Central memory CD8-positive, alpha-beta T cell (primary cell): ENCODE results near the gene MAGEF1.
A peak's percentile ranks its signal among the peaks of the same experiment; 100 is the strongest.

Experiments
- ATAC-seq: fragments of 150-1000 bp; cut with Tn5 transposase; replicated peaks from 2 replicates; pipeline ENCODE4 v1.10.0; 2022; ENCODE audit warnings: mild to moderate bottlenecking, moderate FRiP score, moderate number of reproducible peaks; ENCODE audit not compliant: poor library complexity, severe bottlenecking; ENCODE audit errors: extremely low read depth
- DNase-seq, 2 donors: peaks; one replicate each; pipeline ENCODE4 v3.0.0; 2021; ENCODE audit warnings: low spot score in 2 of 2
- H3K27ac Mint-ChIP-seq: one replicate; pipeline ENCODE4 v1.8.0; 2022; ENCODE audit warnings: low read depth, mild to moderate bottlenecking, moderate library complexity, mixed read lengths
- H3K27me3 Mint-ChIP-seq: one replicate; pipeline ENCODE4 v1.8.0; 2022; ENCODE audit warnings: mixed read lengths
- H3K36me3 Mint-ChIP-seq: one replicate; pipeline ENCODE4 v1.8.0; 2022; ENCODE audit warnings: mild to moderate bottlenecking, moderate library complexity, mixed read lengths; ENCODE audit not compliant: insufficient read depth
- H3K4me1 Mint-ChIP-seq: one replicate; pipeline ENCODE4 v1.8.0; 2022; ENCODE audit warnings: mixed read lengths
- H3K4me3 Mint-ChIP-seq: one replicate; pipeline ENCODE4 v1.8.0; 2022; ENCODE audit warnings: mild to moderate bottlenecking, moderate library complexity, mixed read lengths
- H3K9me3 Mint-ChIP-seq: one replicate; pipeline ENCODE4 v1.8.0; 2022; ENCODE audit warnings: mixed read lengths

The MAGEF1 gene

GRCh38 chr3:184711493-184712247 lies at the start of gene MAGEF1:
MAGEF1 (minus strand) TSS chr3:184712064; CDS start chr3:184711821, 243 bp downstream.
- ATAC-seq (peak; percentile 74), DNase-seq (peak; percentile 24 to 30)
- H3K9me3 Mint-ChIP-seq, result no peaks in the 10 kb centered on the region
- peak within 1 kb of the TSS; percentile 86 for H3K27ac Mint-ChIP-seq
- peaks cover 7% of the 10 kb centered on the region for H3K36me3 Mint-ChIP-seq
- peaks cover 29% of the 10 kb centered on the region for H3K4me1 Mint-ChIP-seq
- H3K4me3 Mint-ChIP-seq, result peak within 1 kb of the TSS; percentile 73
- H3K27me3 Mint-ChIP-seq, result no peaks in the 10 kb centered on the region

GRCh38 chr3:184761075-184761841 lies 49.4 kb upstream of the MAGEF1 start:
- Mint-ChIP-seq H3K27me3 (peaks cover 48% of the 10 kb centered on the region), H3K27ac (no peak overlapping the region), H3K9me3 (no peaks in the 10 kb centered on the region), H3K4me3 (no peak overlapping the region), H3K4me1 (peaks cover 6% of the 10 kb centered on the region), H3K36me3 (peaks cover 2% of the 10 kb centered on the region)
- no peak for ATAC-seq
- no peak for DNase-seq

- DNase-seq, result no peak
- Mint-ChIP-seq H3K36me3 (peaks cover 2% of the 10 kb centered on the region), H3K27me3 (peaks cover 41% of the 10 kb centered on the region), H3K4me1 (peaks cover 6% of the 10 kb centered on the region), H3K9me3 (no peaks in the 10 kb centered on the region), H3K27ac (no peak overlapping the region), H3K4me3 (no peak overlapping the region)
- ATAC-seq, result no peak
Measured at GRCh38 chr3:184760337-184761074, 48.6 kb upstream of the MAGEF1 start.

- no peak for ATAC-seq
- Mint-ChIP-seq H3K4me3 (no peak overlapping the region), H3K36me3 (peaks cover 2% of the 10 kb centered on the region), H3K4me1 (peaks cover 6% of the 10 kb centered on the region), H3K27me3 (peaks cover 37% of the 10 kb centered on the region), H3K9me3 (no peaks in the 10 kb centered on the region), H3K27ac (no peak overlapping the region)
- no peak for DNase-seq
Measured at GRCh38 chr3:184759666-184760200, 47.9 kb upstream of the MAGEF1 start.

GRCh38 chr3:184758056-184758455 lies 46.2 kb upstream of the MAGEF1 start:
- Mint-ChIP-seq H3K4me3 (no peak overlapping the region), H3K36me3 (peaks cover 2% of the 10 kb centered on the region), H3K4me1 (peaks cover 6% of the 10 kb centered on the region), H3K9me3 (no peaks in the 10 kb centered on the region), H3K27me3 (peaks cover 30% of the 10 kb centered on the region), H3K27ac (no peak overlapping the region)
- no peak for DNase-seq
- no peak for ATAC-seq

GRCh38 chr3:184757022-184757651 lies 45.3 kb upstream of the MAGEF1 start:
- Mint-ChIP-seq H3K27me3 (peaks cover 27% of the 10 kb centered on the region), H3K36me3 (peaks cover 2% of the 10 kb centered on the region), H3K27ac (no peak overlapping the region), H3K4me3 (no peak overlapping the region), H3K4me1 (peaks cover 6% of the 10 kb centered on the region), H3K9me3 (no peaks in the 10 kb centered on the region)
- ATAC-seq, result no peak
- no peak for DNase-seq

GRCh38 chr3:184756151-184757021 lies 44.5 kb upstream of the MAGEF1 start:
- no peaks in the 10 kb centered on the region for H3K9me3 Mint-ChIP-seq
- DNase-seq (no peak), ATAC-seq (no peak)
- peaks cover 6% of the 10 kb centered on the region for H3K4me1 Mint-ChIP-seq
- H3K27me3 Mint-ChIP-seq, result peaks cover 19% of the 10 kb centered on the region
- no peak overlapping the region for H3K4me3 Mint-ChIP-seq
- H3K36me3 Mint-ChIP-seq, result peaks cover 2% of the 10 kb centered on the region
- H3K27ac Mint-ChIP-seq, result no peak overlapping the region

GRCh38 chr3:184755315-184755731 lies 43.5 kb upstream of the MAGEF1 start:
- ATAC-seq, result no peak

GRCh38 chr3:184752361-184752760 lies 40.5 kb upstream of the MAGEF1 start:
- no peak overlapping the region for H3K4me3 Mint-ChIP-seq
- no peaks in the 10 kb centered on the region for H3K36me3 Mint-ChIP-seq
- H3K27ac Mint-ChIP-seq, result no peak overlapping the region
- H3K4me1 Mint-ChIP-seq, result peaks cover 6% of the 10 kb centered on the region
- H3K9me3 Mint-ChIP-seq, result no peaks in the 10 kb centered on the region
- DNase-seq, result no peak
- no peak for ATAC-seq
- peaks cover 29% of the 10 kb centered on the region for H3K27me3 Mint-ChIP-seq

More at GRCh38 chr3:184755315-184755731, 43.5 kb upstream of the MAGEF1 start:
- Mint-ChIP-seq H3K27me3 (peaks cover 12% of the 10 kb centered on the region), H3K36me3 (peaks cover 2% of the 10 kb centered on the region), H3K27ac (no peak overlapping the region), H3K9me3 (no peaks in the 10 kb centered on the region), H3K4me1 (peaks cover 6% of the 10 kb centered on the region), H3K4me3 (no peak overlapping the region)
- no peak for DNase-seq

- DNase-seq (no peak), ATAC-seq (no peak)
- Mint-ChIP-seq H3K27me3 (peaks cover 29% of the 10 kb centered on the region), H3K36me3 (no peaks in the 10 kb centered on the region), H3K4me3 (no peak overlapping the region), H3K4me1 (peaks cover under 1% of the 10 kb centered on the region), H3K9me3 (no peaks in the 10 kb centered on the region), H3K27ac (no peak overlapping the region)
Measured at GRCh38 chr3:184751204-184752040, 39.6 kb upstream of the MAGEF1 start.
